ENCODE measurements around the gene CRNKL1. TPM values are rescaled to one million over a fixed set of nuclear protein-coding genes. Genes with fewer than 3 reads are reported as not detected.
A peak's percentile ranks its signal among the peaks of the same experiment; 100 is the strongest.

The CRNKL1 gene
- total RNA-seq, 1 donor from 2014 or later: 21.3 TPM

DNA sequence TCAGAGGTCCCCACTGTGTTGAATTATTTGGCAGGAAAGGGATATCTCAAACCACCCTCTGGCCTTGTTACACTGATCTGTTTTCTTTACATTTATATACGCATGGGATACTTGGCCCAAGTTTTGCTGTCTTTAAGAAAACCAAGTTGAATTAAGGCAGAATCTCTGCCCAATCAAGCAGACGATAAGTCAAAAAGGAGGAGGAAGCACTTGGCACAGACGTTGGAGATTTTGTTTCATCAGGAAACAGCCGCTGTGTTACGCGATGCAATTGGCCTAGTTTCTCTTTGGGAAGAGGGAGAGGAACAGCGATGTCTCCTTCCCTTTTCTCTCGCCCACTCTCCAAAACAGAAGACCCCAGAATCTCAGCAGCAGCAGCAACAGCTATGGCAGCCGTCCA, 55.3 kb downstream of the CRNKL1 start:
- no peaks in the 10 kb centered on the region for H3K4me1 Mint-ChIP-seq
- ChIA-PET CTCF (interaction anchor here (0.6 kb wide), 1 partner anchor 94 kb away, joined by 3 read pairs; no protein-coding TSS in a partner anchor), POLR2A (no interaction called here)
- no peaks in the 10 kb centered on the region for H3K36me3 Mint-ChIP-seq (ENCODE audit: low read depth)
- H3K27ac Mint-ChIP-seq: no peak overlapping the region
- DNase-seq (no peak), ATAC-seq (ENCODE audit: low read depth) (no peak)
- no peak overlapping the region for H3K4me3 Mint-ChIP-seq
- no peaks in the 10 kb centered on the region for H3K9me3 Mint-ChIP-seq
- TF ChIP-seq, protein P1, sequence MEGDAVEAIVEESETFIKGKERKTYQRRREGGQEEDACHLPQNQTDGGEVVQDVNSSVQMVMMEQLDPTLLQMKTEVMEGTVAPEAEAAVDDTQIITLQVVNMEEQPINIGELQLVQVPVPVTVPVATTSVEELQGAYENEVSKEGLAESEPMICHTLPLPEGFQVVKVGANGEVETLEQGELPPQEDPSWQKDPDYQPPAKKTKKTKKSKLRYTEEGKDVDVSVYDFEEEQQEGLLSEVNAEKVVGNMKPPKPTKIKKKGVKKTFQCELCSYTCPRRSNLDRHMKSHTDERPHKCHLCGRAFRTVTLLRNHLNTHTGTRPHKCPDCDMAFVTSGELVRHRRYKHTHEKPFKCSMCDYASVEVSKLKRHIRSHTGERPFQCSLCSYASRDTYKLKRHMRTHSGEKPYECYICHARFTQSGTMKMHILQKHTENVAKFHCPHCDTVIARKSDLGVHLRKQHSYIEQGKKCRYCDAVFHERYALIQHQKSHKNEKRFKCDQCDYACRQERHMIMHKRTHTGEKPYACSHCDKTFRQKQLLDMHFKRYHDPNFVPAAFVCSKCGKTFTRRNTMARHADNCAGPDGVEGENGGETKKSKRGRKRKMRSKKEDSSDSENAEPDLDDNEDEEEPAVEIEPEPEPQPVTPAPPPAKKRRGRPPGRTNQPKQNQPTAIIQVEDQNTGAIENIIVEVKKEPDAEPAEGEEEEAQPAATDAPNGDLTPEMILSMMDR (IDR thresholded peaks at IDR 0.05): no peak
- H3K27me3 Mint-ChIP-seq: peaks cover 9% of the 10 kb centered on the region
- intact Hi-C loops (cut with micrococcal nuclease): loop anchor here (5.0 kb wide), 1 partner anchor 80 kb away; no protein-coding TSS in a partner anchor

DNA sequence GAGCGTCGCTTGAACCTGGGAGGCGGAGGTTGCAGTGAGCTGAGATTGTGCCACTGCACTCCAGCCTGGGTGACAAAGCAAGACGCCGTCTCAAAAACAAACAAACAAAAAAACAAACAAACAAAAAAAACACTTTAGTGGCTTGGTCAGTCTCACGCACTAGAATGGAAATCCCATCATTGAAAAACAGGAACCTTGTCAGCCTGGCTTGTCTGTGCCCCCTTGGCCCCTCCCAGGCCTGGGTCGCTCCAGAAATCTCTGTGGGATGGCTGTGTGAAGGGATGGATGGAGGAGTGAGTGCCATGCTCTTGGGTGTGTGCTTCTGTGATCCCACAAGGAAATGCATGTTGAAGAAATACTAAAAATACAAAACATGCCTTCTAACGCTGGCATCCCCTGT, 56.0 kb downstream of the CRNKL1 start:
- H3K27ac Mint-ChIP-seq: no peak overlapping the region
- POLR2A ChIA-PET: no interaction called here
- no peak overlapping the region for H3K4me3 Mint-ChIP-seq
- peaks cover 9% of the 10 kb centered on the region for H3K27me3 Mint-ChIP-seq
- no peaks in the 10 kb centered on the region for H3K4me1 Mint-ChIP-seq
- intact Hi-C loops (cut with micrococcal nuclease): loop anchor here (5.0 kb wide), 1 partner anchor 79 kb away; no protein-coding TSS in a partner anchor
- H3K9me3 Mint-ChIP-seq: no peaks in the 10 kb centered on the region
- no peak for DNase-seq
- CTCF ChIA-PET: interaction anchor here (0.8 kb wide), 1 partner anchor 211 kb away, joined by 3 read pairs; no protein-coding TSS in a partner anchor
- ATAC-seq (ENCODE audit: low read depth): no peak
- TF ChIP-seq, protein P1 (IDR thresholded peaks at IDR 0.05): no peak
- H3K36me3 Mint-ChIP-seq (ENCODE audit: low read depth): no peaks in the 10 kb centered on the region

DNA sequence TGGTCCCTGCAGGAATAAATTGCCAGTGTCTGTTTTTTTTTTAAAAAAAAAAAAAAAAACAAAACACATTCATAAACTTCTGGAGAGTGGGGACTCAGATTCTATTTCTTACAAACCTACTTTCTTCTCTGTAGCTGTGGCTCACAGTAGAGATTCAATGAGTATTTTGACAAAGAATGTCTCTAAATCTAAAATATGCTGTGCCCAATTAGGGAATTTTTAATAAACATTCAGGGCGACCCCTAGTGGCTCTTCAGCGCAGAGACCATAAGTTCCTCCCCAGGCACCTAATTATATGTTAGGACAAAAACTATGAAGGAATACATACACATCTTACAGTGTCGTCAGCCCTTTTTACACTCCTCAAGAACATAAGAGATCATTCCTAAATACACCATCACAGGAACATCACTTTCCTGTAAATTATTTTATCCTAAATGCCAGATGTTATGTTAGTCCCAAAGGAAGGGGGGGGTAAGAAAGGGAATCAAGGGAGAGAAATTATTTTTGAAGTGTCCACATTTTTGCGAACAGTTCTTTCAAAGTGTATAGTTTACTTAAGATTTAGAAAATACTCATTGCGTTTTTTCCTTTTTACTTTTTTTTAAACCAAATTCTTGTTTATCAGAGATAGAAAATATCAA, 56.9 kb downstream of the CRNKL1 start:
- Mint-ChIP-seq H3K36me3 (ENCODE audit: low read depth) (no peaks in the 10 kb centered on the region), H3K9me3 (no peaks in the 10 kb centered on the region), H3K4me3 (no peak overlapping the region), H3K4me1 (no peaks in the 10 kb centered on the region), H3K27ac (no peak overlapping the region), H3K27me3 (peaks cover 3% of the 10 kb centered on the region)
- DNase-seq (no peak), ATAC-seq (ENCODE audit: low read depth) (peak; percentile 57)
- TF ChIP-seq, protein P1 (IDR thresholded peaks at IDR 0.05): peak; percentile 86
- CTCF ChIA-PET: interaction anchor here (0.6 to 5.6 kb wide), 4 partner anchors 57 to 304 kb away, joined by 5 to 57 read pairs (median 24); no protein-coding TSS in a partner anchor
- intact Hi-C loops (cut with micrococcal nuclease): loop anchor here (1.0 to 5.0 kb wide), 9 partner anchors 59 to 367 kb away; no protein-coding TSS in a partner anchor
- POLR2A ChIA-PET: interaction anchor here (1.0 kb wide), 1 partner anchor 92 kb away, joined by 7 read pairs; no protein-coding TSS in a partner anchor

DNA sequence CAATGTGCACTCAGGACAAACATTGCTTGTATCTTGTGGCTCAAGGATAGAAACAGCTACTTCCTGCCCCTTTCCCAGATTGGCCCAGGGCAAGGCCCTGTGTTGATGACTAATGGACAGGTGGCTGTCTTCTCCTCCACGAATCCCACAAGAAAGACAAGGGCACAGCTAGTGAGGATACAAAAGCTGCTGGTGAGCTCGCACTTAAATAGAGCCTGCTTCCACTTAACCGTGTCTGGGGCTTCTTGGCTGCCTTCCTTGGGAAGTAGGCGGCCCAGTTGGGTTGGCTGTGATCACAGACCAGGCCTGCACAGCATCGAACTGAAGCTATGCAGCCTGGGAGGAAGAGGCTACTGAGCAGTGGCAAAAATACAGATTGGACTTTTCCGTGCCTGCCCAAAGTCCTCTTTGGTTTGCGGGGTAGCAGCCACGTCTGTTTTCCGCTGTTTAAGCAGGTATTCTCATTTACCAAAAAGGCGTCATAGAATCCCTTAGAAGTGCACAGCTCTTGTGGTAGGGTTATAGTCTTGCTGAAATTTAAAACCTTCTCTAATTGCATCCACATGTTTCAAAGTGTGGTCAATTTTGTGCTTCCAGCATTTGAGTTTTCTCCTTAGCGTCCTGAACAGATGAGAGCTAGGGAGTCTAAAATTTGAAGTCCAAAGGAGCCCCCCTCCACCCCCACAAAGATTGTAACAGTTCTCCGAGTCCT, 58.2 kb downstream of the CRNKL1 start:
- ChIA-PET POLR2A (interaction anchor here (1.0 kb wide), 1 partner anchor 91 kb away, joined by 7 read pairs; no protein-coding TSS in a partner anchor), CTCF (interaction anchor here (0.9 to 5.6 kb wide), 7 partner anchors 11 to 303 kb away, joined by 3 to 57 read pairs (median 5); partner anchors contain the start of gene NAA20)
- DNase-seq (no peak), ATAC-seq (ENCODE audit: low read depth) (no peak)
- Mint-ChIP-seq H3K9me3 (no peaks in the 10 kb centered on the region), H3K4me1 (no peaks in the 10 kb centered on the region), H3K4me3 (no peak overlapping the region), H3K27me3 (peaks cover 3% of the 10 kb centered on the region), H3K27ac (no peak overlapping the region), H3K36me3 (ENCODE audit: low read depth) (no peaks in the 10 kb centered on the region)
- TF ChIP-seq, protein P1 (IDR thresholded peaks at IDR 0.05): no peak
- intact Hi-C loops (cut with micrococcal nuclease): loop anchor here (2.0 kb wide), 1 partner anchor 57 kb away; no protein-coding TSS in a partner anchor

Data from activated B cell treated with CpG ODN at 0.5 μM for 24 hours (primary cell).